ENCODE results near the gene ANKH.

ANKH gene

GRCh38 chr5:14738050-14738449 is 133.5 kb downstream of the ANKH start:
- no peak for TF ChIP-seq MAX (IDR thresholded peaks at IDR 0.05)
- no peak for TF ChIP-seq CEBPB (IDR thresholded peaks at IDR 0.05)
- no peak for TF ChIP-seq USF1 (IDR thresholded peaks at IDR 0.05)
- TF ChIP-seq CREB1 (IDR thresholded peaks at IDR 0.05; ENCODE audit: low read depth), result no peak
- TF ChIP-seq REST (IDR thresholded peaks at IDR 0.05; ENCODE audit: low read depth), result no peak
- no peak for TF ChIP-seq NFIC (IDR thresholded peaks at IDR 0.05)
- no peak for TF ChIP-seq TAF1 (IDR thresholded peaks at IDR 0.05; ENCODE audit: low read depth)
- no peak for TF ChIP-seq TEAD4 (IDR thresholded peaks at IDR 0.05)
- no peak for TF ChIP-seq ZBTB7A (IDR thresholded peaks at IDR 0.05; ENCODE audit: low read depth)
- no peak for TF ChIP-seq FOXM1 (IDR thresholded peaks at IDR 0.05; ENCODE audit: borderline replicate concordance, low read depth)

GRCh38 chr5:14737291-14737690 is 134.3 kb downstream of the ANKH start:
- TF ChIP-seq TEAD4 (IDR thresholded peaks at IDR 0.05) (no peak), CREB1 (IDR thresholded peaks at IDR 0.05; ENCODE audit: low read depth) (no peak), ZBTB7A (IDR thresholded peaks at IDR 0.05; ENCODE audit: low read depth) (no peak)

GRCh38 chr5:14735944-14736343 is 135.6 kb downstream of the ANKH start:
- no peak for TF ChIP-seq MAX (IDR thresholded peaks at IDR 0.05)
- no peak for TF ChIP-seq EP300 (IDR thresholded peaks at IDR 0.05; ENCODE audit: borderline replicate concordance)
- TF ChIP-seq CREB1 (IDR thresholded peaks at IDR 0.05; ENCODE audit: low read depth), result no peak
- TF ChIP-seq NFIC (IDR thresholded peaks at IDR 0.05), result no peak
- TF ChIP-seq YY1 (IDR thresholded peaks at IDR 0.05; ENCODE audit: low read depth), result no peak
- TF ChIP-seq FOXM1 (IDR thresholded peaks at IDR 0.05; ENCODE audit: borderline replicate concordance, low read depth), result no peak
- TF ChIP-seq EGR1 (IDR thresholded peaks at IDR 0.05), result no peak

GRCh38 chr5:14734396-14734795 is 137.2 kb downstream of the ANKH start:
- TF ChIP-seq TAF1 (IDR thresholded peaks at IDR 0.05; ENCODE audit: low read depth), result no peak
- TF ChIP-seq MAX (IDR thresholded peaks at IDR 0.05), result no peak
- no peak for TF ChIP-seq TEAD4 (IDR thresholded peaks at IDR 0.05)
- no peak for TF ChIP-seq NFIC (IDR thresholded peaks at IDR 0.05)
- no peak for TF ChIP-seq RAD21 (IDR thresholded peaks at IDR 0.05; ENCODE audit: low read depth)
- TF ChIP-seq CREB1 (IDR thresholded peaks at IDR 0.05; ENCODE audit: low read depth), result no peak
- no peak for TF ChIP-seq EGR1 (IDR thresholded peaks at IDR 0.05)
- TF ChIP-seq TCF12 (IDR thresholded peaks at IDR 0.05; ENCODE audit: low read depth), result no peak
- TF ChIP-seq REST (IDR thresholded peaks at IDR 0.05; ENCODE audit: low read depth), result no peak
- TF ChIP-seq FOXM1 (IDR thresholded peaks at IDR 0.05; ENCODE audit: borderline replicate concordance, low read depth), result no peak
- no peak for TF ChIP-seq YY1 (IDR thresholded peaks at IDR 0.05; ENCODE audit: low read depth)
- no peak for TF ChIP-seq CEBPB (IDR thresholded peaks at IDR 0.05)
- no peak for TF ChIP-seq ZBTB7A (IDR thresholded peaks at IDR 0.05; ENCODE audit: low read depth)

- TF ChIP-seq USF1 (IDR thresholded peaks at IDR 0.05) (no peak), MAX (IDR thresholded peaks at IDR 0.05) (no peak)
These were observed 137.9 kb downstream of the ANKH start for GRCh38 chr5:14733661-14734060.

- TF ChIP-seq TEAD4 (IDR thresholded peaks at IDR 0.05) (no peak), CEBPB (IDR thresholded peaks at IDR 0.05) (no peak), REST (IDR thresholded peaks at IDR 0.05; ENCODE audit: low read depth) (no peak)
These were observed 138.6 kb downstream of the ANKH start for GRCh38 chr5:14732991-14733390.

Data from Ishikawa (cell line).